GM13976 (cell line): ENCODE measurements around the gene IFT80.

Experiments used
- DNase-seq: peaks from one replicate; pipeline ENCODE4 v3.0.0; 2012; ENCODE audit warnings: low spot score
- CTCF ChIP-seq: IDR thresholded peaks from 2 replicates; pipeline ENCODE4 v1.5.1; 2012; ENCODE audit warnings: borderline replicate concordance, mild to moderate bottlenecking; ENCODE audit not compliant: insufficient read depth; ENCODE audit errors: extremely low read depth, missing control alignments, control extremely low read depth
- in situ Hi-C: fragments of 300-500 bp; cut with MboI; formaldehyde crosslinking; loops from one replicate; pipeline ENCODE4 v1.12.0; 2022; ENCODE audit warnings: low sequenced_read_pairs, mixed read lengths, inconsistent platforms; ENCODE audit not compliant: unreplicated experiment

Gene IFT80

DNA sequence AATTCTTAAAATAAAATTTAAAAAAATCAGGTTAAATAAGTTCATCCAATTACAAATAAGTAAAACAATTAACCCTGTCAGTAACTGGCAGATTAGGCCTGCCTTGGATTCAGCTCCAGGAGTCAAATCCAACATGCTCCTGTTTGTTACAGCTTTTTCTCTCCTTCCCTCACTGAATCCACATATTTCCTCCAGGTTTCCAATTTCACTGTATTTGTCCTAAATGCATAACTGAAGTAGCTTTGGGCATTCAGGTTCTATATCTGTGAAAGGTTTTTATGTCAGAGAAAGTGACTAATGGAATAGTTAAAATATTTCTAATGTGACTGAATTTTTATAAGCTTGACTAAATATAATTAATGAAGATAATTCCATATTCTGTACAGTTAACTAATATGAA is 79.7 kb downstream of the IFT80 start:
- in situ Hi-C loops: no loop called here
- no peak for TF ChIP-seq CTCF
- no peak for DNase-seq

GRCh38 chr3:160314995-160315394 is 84.0 kb downstream of the IFT80 start:
- DNase-seq: no peak
- no peak for TF ChIP-seq CTCF
- in situ Hi-C loops: no loop called here

DNA sequence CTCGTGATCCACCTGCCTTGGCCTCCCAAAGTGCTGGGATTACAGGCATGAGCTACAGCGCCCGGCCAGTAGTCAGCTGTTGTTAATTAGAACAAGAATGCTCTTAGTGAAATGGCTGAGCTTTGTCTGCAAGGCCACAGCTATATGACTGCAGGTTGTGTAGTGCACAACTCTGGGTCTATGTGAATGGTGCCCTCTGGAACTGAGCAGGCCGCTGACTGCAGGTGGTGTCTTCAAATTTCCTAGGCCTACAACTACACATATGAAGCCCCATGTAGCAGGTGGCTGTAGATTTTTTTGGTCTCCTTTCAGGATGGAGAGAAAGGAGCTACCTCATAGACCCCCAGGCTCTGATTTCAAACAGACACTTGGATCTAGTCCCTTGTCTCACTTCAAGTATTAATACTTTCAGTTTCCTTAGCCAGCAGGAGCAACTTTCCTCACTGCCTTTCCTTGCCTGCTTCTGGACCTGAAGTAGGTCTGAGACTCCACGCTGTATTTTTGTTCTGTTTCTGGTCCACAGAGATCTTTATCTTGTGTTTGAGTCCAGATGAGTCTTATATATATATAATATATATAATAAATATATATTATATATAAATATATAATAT is 86.9 kb downstream of the IFT80 start:
- DNase-seq: no peak
- in situ Hi-C loops: no loop called here
- no peak for TF ChIP-seq CTCF

DNA sequence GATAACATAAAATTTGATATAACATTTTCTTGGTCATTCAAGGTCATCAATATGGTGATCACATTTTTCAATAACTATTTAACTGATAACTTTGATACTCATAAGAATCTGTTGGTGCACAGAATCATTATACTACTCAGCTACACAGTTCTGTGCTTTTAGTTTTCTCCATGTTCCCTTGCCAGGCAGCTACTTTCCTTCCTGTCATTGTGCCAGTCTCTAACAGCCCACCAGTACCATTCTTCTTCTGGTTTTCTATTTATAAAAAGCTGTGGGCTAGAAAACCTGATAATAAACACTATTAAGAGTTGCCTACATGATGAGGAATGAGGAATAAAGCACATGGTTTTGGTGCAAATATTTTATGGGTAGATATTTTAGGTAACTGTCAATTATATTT is 96.2 kb downstream of the IFT80 start:
- DNase-seq: no peak
- no peak for TF ChIP-seq CTCF
- in situ Hi-C loops: no loop called here

GRCh38 chr3:160296591-160296990 is 102.4 kb downstream of the IFT80 start:
- in situ Hi-C loops: no loop called here
- TF ChIP-seq CTCF: no peak
- no peak for DNase-seq

- DNase-seq: no peak
- in situ Hi-C loops: no loop called here
Measured at GRCh38 chr3:160291909-160292299, 107.1 kb downstream of the IFT80 start.

More at GRCh38 chr3:160291909-160292299, 107.1 kb downstream of the IFT80 start:
- no peak for TF ChIP-seq CTCF
